Transverse colon (tissue), 4 donors: ENCODE measurements around the gene TMEM108. TPM values are rescaled to one million over a fixed set of nuclear protein-coding genes. Genes with fewer than 3 reads are reported as not detected.

Source experiments
- DNase-seq: peaks from one replicate; pipeline ENCODE4 v3.0.0-alpha.2; 2019
- H3K27ac ChIP-seq, 4 donors: fragments of 200-600 bp; sonication (generic); 2 replicates each; pipeline ENCODE4 v1.5.1; 2016 to 2018; ENCODE audit warnings: inconsistent platforms in 4 of 4
- H3K27me3 ChIP-seq: fragments of 200-600 bp; sonication (generic); 2 replicates; pipeline ENCODE4 v1.5.1; 2017; ENCODE audit warnings: inconsistent platforms
- H3K36me3 ChIP-seq, 4 donors: fragments of 200-600 bp; sonication (generic); 2 replicates each; pipeline ENCODE4 v1.5.1; 2017 to 2019; ENCODE audit warnings: inconsistent platforms in 4 of 4
- H3K4me1 ChIP-seq, 4 donors: fragments of 200-600 bp; sonication (generic); 2 replicates each; pipeline ENCODE4 v1.5.1; 2017 to 2020; ENCODE audit warnings: inconsistent platforms in 4 of 4
- H3K4me3 ChIP-seq, 4 donors: fragments of 200-600 bp; sonication (generic); 1 replicate in 1 of 4; 2 replicates in 3 of 4; pipeline versions ENCODE4 v1.5.1 to v1.6.1; 2017 to 2019; ENCODE audit warnings: inconsistent platforms in 4 of 4
- H3K9me3 ChIP-seq, 2 donors: fragments of 200-600 bp; sonication (generic); 2 replicates each; pipeline ENCODE4 v1.5.1; 2017 to 2019; ENCODE audit warnings: inconsistent platforms in 2 of 2
- CTCF ChIP-seq, 5 experiments: fragments of 200-600 bp in 3 of 5; fragments of 450-650 bp in 2 of 5; sonication (generic) in 3 of 5; IDR thresholded peaks; 1 replicate in 2 of 5; 2 replicates in 3 of 5; pipeline ENCODE4 v1.5.1; 2016 to 2017; ENCODE audit warnings: antibody characterized with exemption in 5 of 5, inconsistent platforms in 3 of 5, mild to moderate bottlenecking in 2 of 5, moderate library complexity in 1 of 5
- EP300 ChIP-seq: sonication (generic); formaldehyde crosslinking; IDR thresholded peaks from one replicate; pipeline ENCODE4 v1.6.1; 2017; ENCODE audit warnings: antibody characterized with exemption, low read depth
- POLR2A ChIP-seq: fragments of 450-650 bp; IDR thresholded peaks from one replicate; pipeline ENCODE4 v1.6.1; 2016; ENCODE audit warnings: antibody characterized with exemption, mild to moderate bottlenecking, moderate library complexity
- POLR2AphosphoS5 ChIP-seq, 3 donors: sonication (generic); formaldehyde crosslinking; IDR thresholded peaks; one replicate each; pipeline ENCODE4 v1.6.1; 2016; ENCODE audit warnings: antibody characterized with exemption in 3 of 3
- WGBS, 2 donors: methylation state at CpG; one replicate each; pipeline ENCODE4 v1.1.5; 2018; ENCODE audit warnings: low coverage in 1 of 2; 5-methylcytosine and 5-hydroxymethylcytosine counted together
- in situ Hi-C, 4 donors: fragments of 200-750 bp; cut with MboI; loops; one replicate each; pipeline versions ENCODE4 v1.15.0 to v1.15.1; 2017; ENCODE audit warnings: low sequenced_read_pairs in 3 of 4, low pct_ligation_motif_present in 1 of 4, low pct_unique_long_range_greater_than_20kb in 1 of 4
- intact Hi-C: fragments of 100-400 bp; cut with DNase I; formaldehyde crosslinking; loops from one replicate; pipeline ENCODE4 v1.15.1; 2023; ENCODE audit warnings: low total_unique reads
- total RNA-seq, 4 donors: library from RNA; depleted of rRNA; stranded (reverse); fragments of >200 nt; gene quantifications; one replicate each; pipeline ENCODE4 v1.1.0, GENCODE V29; 2016

The TMEM108 gene
- total RNA-seq, 4 donors from 2014 or later, result 0.14 to 1.4 (median 0.80) TPM; not detected in 1

DNA sequence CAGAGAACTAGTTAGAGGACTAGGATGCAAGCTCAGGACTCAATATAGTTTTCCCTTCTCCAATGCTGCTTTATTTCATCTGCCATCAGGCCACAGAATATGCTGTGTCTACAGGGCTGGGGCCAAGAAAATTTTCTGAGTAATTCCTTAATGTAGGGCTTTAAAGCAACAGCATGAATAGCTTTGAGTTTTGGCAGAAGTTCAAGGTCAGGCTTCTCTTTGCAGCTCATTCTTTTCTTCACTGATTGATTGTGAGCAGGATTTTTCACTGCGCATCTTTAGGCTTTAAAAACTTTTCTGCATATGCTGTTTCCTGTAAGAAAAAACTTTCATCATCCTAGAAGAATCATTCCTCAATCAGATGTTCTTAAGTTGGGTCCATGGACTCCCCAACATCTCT lies 4.6 kb downstream of the TMEM108 start:
- Histone ChIP-seq H3K27me3 (peaks cover 22% of the 10 kb centered on the region), H3K9me3 (no peaks in the 10 kb centered on the region), H3K4me1 (peaks cover 0 to 8% (median 7%) of the 10 kb centered on the region in 4 donors), H3K36me3 (no peaks in the 10 kb centered on the region), H3K27ac (no peak overlapping the region), H3K4me3 (no peak overlapping the region)
- in situ Hi-C loops (loop anchor here (25.0 kb wide), 2 partner anchors 305 to 345 kb away; no protein-coding TSS in a partner anchor), intact Hi-C loops (no loop called here)
- TF ChIP-seq CTCF (IDR thresholded peaks at IDR 0.05) (no peak), EP300 (no peak), POLR2AphosphoS5 (IDR thresholded peaks at IDR 0.05) (no peak), POLR2A (no peak)
- DNase-seq, result no peak
- 52 to 63% methylated on average over 1 of the region's 1 CpG for WGBS, 2 donors

GRCh38 chr3:133047980-133048379 lies 9.8 kb downstream of the TMEM108 start:
- H3K4me3 ChIP-seq, result no peak overlapping the region
- in situ Hi-C loops, result loop anchor here (25.0 kb wide), 2 partner anchors 311 to 339 kb away; no protein-coding TSS in a partner anchor
- no peak overlapping the region for H3K27ac ChIP-seq
- 56 to 67% methylated on average over 1 of the region's 1 CpG for WGBS, 2 donors
- H3K27me3 ChIP-seq, result no peaks in the 10 kb centered on the region
- no peak for TF ChIP-seq EP300
- no peak for TF ChIP-seq CTCF (IDR thresholded peaks at IDR 0.05)
- no peak for TF ChIP-seq POLR2AphosphoS5 (IDR thresholded peaks at IDR 0.05)
- no peaks in the 10 kb centered on the region for H3K4me1 ChIP-seq
- no peak for DNase-seq
- intact Hi-C loops, result no loop called here
- H3K9me3 ChIP-seq, result no peaks in the 10 kb centered on the region
- no peaks in the 10 kb centered on the region for H3K36me3 ChIP-seq

DNA sequence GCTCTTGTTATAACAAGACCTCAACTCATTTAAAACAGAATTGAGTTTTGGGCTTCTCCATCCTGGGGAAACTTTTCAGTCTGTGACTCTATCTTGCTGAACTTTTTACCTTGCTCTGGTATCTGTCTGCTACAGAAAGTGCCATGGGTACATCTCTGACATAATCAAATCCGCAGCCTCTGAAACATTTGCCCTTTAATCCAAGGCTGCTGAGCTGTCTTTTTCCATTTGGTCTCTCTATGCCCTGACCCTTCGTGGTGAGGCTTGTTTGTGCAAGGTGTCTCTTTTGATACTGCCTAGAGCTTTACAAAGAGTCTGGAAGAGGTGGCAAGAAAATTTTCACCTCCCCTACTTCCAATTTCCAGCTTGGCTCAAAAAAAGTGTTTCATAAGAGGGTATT lies 11.3 kb downstream of the TMEM108 start:
- WGBS, 2 donors, result 59 to 66% methylated on average over 2 of the region's 2 CpGs
- Histone ChIP-seq H3K27ac (no peak overlapping the region), H3K4me1 (no peaks in the 10 kb centered on the region), H3K4me3 (no peak overlapping the region), H3K36me3 (no peaks in the 10 kb centered on the region), H3K9me3 (no peaks in the 10 kb centered on the region), H3K27me3 (no peaks in the 10 kb centered on the region)
- DNase-seq, result no peak
- in situ Hi-C loops, result loop anchor here (25.0 kb wide), 2 partner anchors 312 to 338 kb away; no protein-coding TSS in a partner anchor
- TF ChIP-seq POLR2AphosphoS5 (IDR thresholded peaks at IDR 0.05) (no peak), POLR2A (no peak), CTCF (IDR thresholded peaks at IDR 0.05) (no peak), EP300 (no peak)
- intact Hi-C loops, result no loop called here

DNA sequence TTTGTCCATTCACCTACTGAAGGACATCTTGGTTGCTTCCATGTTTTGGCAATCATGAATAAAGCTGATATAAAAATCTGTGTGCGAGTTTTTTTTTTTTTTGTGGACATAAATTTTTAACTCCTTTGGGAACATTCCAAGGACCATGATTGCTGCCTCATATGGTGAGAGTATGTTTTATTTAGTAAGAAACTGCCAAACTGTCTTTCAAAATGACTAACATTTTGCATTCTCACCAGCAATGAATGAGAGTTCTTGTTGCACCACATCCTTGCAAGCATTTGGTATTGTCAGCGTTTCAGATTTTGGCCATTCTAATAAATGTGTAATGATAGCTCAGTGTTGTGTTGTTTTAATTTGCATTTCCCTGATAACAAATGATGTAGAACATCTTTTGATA lies 12.7 kb downstream of the TMEM108 start:
- in situ Hi-C loops, result no loop called here
- no peak for DNase-seq
- H3K27me3 ChIP-seq, result no peaks in the 10 kb centered on the region

More for the DNA sequence above, 12.7 kb downstream of the TMEM108 start:
- Histone ChIP-seq H3K27ac (no peak overlapping the region), H3K4me3 (no peak overlapping the region), H3K4me1 (no peaks in the 10 kb centered on the region), H3K9me3 (no peaks in the 10 kb centered on the region), H3K36me3 (no peaks in the 10 kb centered on the region)
- TF ChIP-seq POLR2A, result no peak
- TF ChIP-seq CTCF (IDR thresholded peaks at IDR 0.05), result no peak
- no peak for TF ChIP-seq EP300
- TF ChIP-seq POLR2AphosphoS5 (IDR thresholded peaks at IDR 0.05), result no peak
- intact Hi-C loops, result no loop called here
- 75 to 92% methylated on average over 2 of the region's 2 CpGs for WGBS, 2 donors
